Gastrocnemius medialis (tissue), 4 donors: ENCODE measurements around the gene CRACDL.

Experiments
- POLR2A ChIP-seq, 2 donors: fragments of 450-650 bp; IDR thresholded peaks; one replicate each; pipeline ENCODE4 v1.6.1; 2017; ENCODE audit warnings: antibody characterized with exemption in 2 of 2, mild to moderate bottlenecking in 2 of 2, moderate library complexity in 2 of 2
- TF ChIP-seq, protein P1 (sequence below), 5 experiments: fragments of 450-650 bp in 3 of 5; fragments of 200-600 bp in 2 of 5; sonication (generic) in 2 of 5; IDR thresholded peaks in 4 of 5; conservative IDR thresholded peaks in 1 of 5; 1 replicate in 4 of 5; 2 replicates in 1 of 5; pipeline ENCODE4 v1.5.1; 2016 to 2019; ENCODE audit warnings: antibody characterized with exemption in 5 of 5, mild to moderate bottlenecking in 3 of 5, moderate library complexity in 3 of 5

DNA sequence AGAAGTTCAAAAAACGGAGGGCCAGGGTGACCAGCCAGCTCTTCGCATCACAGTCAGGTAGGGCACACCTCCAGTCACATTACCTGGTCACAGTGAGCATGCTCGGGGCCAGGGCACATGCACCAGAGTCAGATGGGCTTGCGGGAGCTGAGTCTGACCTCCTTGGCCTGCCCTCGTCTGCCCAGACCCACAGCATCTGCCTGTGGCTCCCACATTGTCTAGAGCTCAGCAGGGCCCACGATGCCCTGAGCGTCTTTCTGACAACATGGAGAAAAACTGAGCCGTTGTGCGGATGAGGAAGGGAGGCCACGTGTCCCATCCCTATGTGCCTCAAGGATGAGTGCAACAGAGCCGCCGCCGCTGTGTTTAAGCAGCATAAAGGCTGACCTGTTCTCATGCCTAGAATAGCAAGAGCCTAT, 37.6 kb downstream of the CRACDL start:
- TF ChIP-seq, protein P1, sequence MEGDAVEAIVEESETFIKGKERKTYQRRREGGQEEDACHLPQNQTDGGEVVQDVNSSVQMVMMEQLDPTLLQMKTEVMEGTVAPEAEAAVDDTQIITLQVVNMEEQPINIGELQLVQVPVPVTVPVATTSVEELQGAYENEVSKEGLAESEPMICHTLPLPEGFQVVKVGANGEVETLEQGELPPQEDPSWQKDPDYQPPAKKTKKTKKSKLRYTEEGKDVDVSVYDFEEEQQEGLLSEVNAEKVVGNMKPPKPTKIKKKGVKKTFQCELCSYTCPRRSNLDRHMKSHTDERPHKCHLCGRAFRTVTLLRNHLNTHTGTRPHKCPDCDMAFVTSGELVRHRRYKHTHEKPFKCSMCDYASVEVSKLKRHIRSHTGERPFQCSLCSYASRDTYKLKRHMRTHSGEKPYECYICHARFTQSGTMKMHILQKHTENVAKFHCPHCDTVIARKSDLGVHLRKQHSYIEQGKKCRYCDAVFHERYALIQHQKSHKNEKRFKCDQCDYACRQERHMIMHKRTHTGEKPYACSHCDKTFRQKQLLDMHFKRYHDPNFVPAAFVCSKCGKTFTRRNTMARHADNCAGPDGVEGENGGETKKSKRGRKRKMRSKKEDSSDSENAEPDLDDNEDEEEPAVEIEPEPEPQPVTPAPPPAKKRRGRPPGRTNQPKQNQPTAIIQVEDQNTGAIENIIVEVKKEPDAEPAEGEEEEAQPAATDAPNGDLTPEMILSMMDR (IDR thresholded peaks at IDR 0.05 in 4 of 5, conservative IDR thresholded peaks at IDR 0.05 in 1 of 5): no peak
- no peak for TF ChIP-seq POLR2A (IDR thresholded peaks at IDR 0.05)
